GM21528 (cell line): ENCODE measurements around the gene SCAPER.
"Not testable (repeated sequence)": the region's sequence is repeated elsewhere in the genome, so short reads cannot be mapped to it uniquely, and the experiment has no call there.

Experiments
- ATAC-seq: cut with Tn5 transposase; IDR thresholded peaks from one replicate; pipeline ENCODE4 v1.9.1; 2021; ENCODE audit warnings: mild to moderate bottlenecking, moderate library complexity; ENCODE audit not compliant: unreplicated experiment, low FRiP score

SCAPER gene

DNA sequence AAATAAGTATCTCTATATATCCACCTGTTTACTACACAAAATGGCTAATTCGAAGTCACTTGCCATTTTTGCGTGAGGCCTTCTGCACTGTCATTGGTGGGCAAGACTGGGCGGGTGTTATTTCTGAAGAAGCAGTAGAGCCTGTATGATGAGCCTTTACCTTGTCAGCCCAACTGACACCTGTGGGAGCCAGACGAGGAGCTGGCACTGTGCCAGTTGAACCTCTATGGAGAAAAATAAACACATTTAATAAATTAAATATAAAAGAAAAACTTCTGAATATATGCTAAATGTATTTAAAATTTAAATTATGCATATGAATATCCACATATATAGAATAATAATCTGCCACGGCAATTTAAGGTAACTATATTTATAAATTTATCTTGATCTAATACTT is 109.9 kb downstream of the SCAPER start:
- ATAC-seq: no peak

DNA sequence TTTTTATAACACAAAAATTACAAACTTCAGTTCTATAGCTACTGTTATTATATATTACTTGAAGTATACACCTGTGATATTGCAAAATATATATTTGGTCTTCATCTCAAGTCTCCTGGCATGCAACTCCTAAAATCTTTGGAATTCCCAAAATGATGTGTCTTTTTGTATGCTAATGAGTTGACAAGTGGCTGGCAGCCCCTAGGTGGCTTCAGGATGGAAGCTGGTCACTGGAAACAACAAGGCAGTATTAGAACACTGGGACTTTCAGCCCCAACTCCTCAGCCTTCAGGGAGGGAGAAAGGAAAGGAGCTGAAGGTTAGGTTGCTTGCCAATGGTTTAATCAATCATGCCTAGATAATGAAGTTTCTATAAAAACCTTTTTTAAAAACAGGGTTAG is 112.0 kb downstream of the SCAPER start:
- no peak for ATAC-seq

DNA sequence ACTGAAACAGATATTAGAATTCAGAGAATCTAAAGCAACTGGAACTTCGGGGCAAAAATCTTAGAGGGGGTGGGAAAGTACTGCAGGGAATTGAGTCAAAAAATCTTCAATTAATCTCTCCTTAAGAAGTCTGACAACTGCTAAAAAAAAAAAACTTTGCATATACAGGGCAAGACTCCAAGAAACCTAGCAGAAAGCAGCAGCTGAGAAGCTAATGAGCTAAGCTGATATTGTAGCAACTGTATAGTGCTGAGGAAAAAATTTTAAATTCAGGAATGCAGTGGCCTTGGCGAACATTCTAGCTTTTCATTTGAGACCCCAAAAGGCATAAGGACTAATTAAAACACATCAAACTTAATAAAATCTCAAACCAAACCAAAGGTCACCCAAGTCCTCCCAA is 113.6 kb downstream of the SCAPER start:
- no peak for ATAC-seq

DNA sequence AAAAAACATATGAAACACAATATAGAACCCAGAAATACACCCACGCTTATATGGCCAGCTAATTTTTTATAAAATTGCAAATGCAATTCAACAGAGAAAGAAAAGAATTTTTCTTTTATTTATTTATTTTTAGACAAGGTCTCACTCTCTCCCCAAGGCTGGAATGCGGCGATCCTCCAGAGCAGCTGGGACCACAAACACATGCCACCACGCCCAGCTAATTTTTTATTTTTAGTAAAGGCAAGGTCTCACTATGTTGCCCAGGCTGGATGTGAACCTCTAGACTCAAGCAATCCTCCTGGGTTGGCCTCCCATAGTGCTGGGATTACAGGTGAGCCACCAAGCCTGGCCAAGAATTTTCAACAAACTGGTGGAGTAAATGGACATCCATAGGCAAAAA is 117.9 kb downstream of the SCAPER start:
- no peak for ATAC-seq

- no peak for ATAC-seq
These were observed 128.2 kb downstream of the SCAPER start for GRCh38 chr15:76776969-76777368.

- no peak for ATAC-seq
These were observed 128.7 kb downstream of the SCAPER start for GRCh38 chr15:76776480-76776879.

DNA sequence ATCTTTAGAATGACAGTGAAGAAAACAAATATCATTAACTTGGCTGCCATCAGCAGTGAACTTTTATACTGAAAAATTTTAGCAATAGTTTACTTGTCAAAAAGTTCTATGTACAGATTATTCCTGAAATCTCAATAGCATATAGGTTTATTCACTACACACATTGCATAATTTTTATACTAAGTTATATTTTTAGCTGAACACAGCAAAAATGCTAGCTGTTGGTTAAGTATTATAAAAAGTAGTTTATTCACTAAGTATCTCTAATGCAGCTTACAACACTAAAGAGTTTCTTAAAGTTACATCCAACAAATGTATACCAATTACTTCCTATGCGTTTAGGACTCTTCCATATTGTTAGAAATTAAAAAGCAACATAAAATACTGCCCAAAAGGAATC is 131.9 kb downstream of the SCAPER start:
- no peak for ATAC-seq

DNA sequence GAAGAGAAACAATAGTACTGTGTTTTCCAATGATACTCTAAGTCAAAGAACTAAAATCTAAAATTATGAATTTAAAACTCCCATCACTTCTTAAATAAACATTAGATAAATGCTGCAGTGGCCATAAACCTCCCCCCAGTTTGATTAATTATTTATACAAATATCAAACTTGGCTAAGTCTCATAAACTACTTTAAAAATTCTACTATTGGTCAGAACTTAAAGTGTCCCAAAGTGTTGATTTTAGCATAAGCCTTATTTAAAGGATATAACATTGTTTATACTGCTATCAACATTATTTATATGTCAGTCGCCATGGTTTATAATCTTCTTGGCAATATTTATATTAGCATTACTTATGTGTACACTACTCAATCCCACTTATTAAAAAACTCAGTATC is 132.4 kb downstream of the SCAPER start:
- no peak for ATAC-seq

DNA sequence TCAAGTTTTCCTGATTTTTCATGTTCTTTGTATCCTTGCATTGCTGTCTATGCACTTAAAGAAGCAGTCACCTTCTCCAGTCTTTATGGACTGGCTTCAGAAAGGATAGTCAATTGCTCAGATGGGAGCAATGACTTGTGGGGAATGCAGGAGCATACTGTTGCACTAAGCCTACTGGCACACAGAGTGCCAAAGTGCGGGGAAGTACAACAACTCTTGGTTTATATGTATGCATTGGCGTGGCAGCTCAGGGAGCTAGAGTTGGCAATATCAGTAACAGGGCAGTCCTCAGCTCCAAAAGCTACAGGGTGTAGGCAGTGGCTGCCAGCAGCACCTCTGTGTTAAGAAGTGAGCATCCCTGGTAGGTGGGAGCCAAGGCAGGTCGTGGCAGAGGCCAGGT is 141.1 kb downstream of the SCAPER start:
- no peak for ATAC-seq

DNA sequence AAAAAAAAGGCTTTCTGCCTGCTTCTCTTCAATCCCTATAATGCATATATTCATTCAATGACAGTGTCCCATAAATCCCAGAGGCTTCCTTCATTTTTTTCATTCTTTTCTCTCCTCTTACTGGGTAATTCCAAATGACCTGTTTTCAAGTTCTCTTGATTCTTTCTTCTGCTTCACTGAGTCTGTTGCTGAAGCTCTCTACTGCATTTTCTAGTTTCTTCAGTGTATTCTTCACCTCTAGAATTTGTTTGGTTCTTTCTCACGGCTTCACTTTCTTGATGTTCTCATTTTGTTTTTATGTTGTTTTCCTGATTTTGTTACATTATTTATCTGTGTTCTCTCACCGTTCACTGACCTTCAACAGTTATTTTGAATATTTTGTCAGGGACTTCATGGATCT is 141.6 kb downstream of the SCAPER start:
- ATAC-seq: no peak

DNA sequence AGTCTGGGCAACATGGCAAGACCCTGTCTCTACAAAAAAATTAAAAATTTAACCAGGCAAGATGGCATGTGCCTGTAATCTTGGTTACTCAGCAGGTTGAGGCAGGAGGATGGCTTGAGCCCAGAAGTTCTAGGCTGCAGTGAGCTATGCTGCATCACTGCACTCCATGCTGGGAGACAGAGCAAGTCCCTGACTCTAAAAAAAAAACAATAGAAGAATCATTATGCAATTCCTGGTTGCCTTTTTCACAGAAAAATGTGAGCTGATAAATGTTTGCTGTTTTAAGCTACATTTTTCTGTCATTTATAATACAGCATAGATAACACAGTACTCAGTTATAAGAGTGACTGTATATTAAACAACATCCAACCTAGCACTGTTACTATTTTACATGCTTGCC is 148.8 kb downstream of the SCAPER start:
- no peak for ATAC-seq

- ATAC-seq: no peak
These were observed 151.4 kb downstream of the SCAPER start for GRCh38 chr15:76753771-76754170.

GRCh38 chr15:76753131-76753530 is 152.0 kb downstream of the SCAPER start:
- no peak for ATAC-seq

DNA sequence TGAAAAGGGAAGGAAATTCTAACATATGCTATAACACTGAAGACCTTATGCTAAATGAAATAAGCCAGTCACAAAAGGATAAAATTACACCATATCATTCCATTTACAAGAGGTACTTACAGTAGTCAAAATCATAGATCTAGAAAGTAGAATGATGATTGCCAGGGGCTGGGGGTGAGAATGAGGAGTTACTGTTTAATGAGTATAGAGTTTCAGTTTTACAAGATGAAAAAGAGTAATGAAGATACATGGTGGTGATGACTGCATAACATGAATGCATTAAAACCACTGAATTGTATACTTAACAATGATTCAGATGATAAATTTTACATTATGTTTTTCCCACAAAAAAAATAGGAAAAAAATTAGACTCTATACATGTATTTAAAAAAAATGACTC is 152.6 kb downstream of the SCAPER start:
- no peak for ATAC-seq

DNA sequence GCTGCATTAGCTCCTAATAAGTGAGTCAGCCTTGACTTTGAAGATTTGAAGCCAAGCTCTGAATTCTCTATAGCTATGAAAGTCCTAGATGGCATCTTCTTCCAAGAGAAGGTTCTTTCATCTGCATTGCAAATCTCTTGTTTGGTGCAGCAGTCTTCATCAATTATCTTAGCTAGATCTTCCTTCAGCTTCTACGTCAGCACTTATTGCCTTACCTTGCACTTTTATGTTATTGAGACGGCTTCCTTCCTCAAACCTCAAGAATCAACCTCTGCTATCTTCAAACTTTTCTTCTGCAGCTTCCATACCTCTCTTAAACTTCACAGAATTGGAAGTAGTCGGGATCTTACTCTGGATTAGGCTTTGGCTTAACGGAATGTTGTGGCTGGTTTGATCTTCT is 167.6 kb downstream of the SCAPER start:
- ATAC-seq: no peak

DNA sequence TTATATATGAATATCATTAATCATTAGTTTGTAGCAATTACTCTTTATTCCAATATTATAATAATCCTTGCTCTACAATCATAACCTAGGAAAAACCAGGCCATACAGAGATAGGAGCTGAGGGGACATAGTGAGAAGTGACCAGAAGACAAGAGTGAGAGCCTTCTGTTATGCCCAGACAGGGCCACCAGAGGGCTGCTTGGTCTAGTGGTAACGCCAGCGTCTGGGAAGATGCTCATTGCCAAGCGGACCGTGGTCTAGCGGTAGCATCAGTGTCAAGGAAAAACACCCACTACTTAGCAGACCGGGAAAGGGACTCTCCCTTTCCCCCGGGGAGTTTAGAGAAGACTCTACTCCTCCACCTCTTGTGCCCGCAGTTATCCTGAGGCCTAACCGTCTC is 172.8 kb downstream of the SCAPER start:
- not testable (repeated sequence) for ATAC-seq

DNA sequence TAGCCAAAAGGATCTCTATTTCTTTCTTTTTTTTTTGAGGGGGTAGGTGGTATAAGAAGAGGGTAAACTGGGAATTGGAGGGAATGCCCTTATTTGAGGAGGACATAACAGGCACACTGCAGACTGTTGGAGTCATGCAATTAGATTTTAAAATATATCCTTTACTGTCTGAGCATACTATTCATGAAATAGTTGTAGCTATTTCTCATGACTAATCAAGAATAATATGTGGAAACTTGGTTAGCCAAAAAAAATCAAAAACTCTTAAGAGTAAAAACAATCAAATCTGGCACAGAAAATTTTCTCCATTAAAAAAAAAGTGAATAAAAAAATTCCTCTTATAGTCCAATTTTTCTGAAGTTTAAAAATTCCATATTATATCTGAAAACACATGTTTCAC is 174.9 kb downstream of the SCAPER start:
- ATAC-seq: no peak

- ATAC-seq: no peak
These were observed 186.3 kb downstream of the SCAPER start for GRCh38 chr15:76718863-76719262.

DNA sequence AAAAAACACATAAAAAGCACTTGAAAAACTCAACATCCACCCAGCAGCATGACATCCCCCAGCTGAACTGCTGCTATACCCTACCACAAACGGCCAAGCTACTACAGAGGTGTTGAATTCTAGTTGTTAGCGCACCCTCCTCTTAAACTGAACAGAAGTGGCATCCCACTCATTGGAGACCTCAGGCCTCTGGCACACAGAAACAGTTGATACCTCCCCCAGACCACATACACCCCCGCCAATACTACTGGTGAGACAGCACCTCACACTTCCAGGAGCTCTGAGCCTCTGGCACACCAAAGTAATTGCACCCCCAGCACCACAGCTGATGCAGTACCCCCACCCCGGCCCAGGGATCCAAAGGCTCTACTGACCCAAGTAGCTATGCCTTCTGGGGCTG is 190.2 kb downstream of the SCAPER start:
- ATAC-seq: no peak

DNA sequence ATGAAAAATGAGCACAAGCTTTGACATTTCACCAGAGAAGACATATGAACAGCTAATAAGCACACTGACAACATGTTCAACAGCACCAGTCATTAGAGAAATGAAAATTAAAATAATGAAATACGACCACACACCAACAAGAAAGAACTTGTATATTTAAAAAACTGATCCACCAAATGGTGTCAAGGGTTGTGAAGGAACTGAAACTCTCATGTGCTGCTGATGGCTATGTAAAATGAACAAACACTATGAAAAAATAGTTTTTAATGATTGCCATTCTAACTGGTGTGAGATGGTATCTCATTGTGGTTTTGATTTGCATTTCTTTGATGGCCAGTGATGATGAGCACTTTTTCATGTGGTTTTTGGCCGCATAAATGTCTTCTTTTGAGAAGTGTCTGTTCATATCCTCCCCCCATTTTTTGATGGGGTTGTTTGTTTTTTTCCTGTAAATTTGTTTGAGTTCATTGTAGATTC is 193.8 kb downstream of the SCAPER start:
- ATAC-seq: no peak

DNA sequence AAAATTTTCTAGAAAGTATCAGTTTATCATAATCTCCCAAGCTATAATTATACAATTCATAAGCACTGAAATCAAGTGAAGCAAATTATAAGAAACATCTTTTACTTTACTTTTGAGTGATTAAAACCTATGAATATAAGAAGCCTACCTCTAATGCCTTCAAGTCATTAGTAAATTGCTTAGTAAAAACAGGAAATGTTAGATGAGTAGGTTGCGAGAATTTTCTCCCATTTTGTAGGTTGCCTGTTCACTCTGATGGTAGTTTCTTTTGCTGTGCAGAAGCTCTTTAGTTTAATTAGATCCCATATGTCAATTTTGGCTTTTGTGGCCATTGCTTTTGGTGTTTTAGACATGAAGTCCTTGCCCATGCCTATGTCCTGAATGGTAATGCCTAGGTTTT is 201.1 kb downstream of the SCAPER start:
- not testable (repeated sequence) for ATAC-seq

DNA sequence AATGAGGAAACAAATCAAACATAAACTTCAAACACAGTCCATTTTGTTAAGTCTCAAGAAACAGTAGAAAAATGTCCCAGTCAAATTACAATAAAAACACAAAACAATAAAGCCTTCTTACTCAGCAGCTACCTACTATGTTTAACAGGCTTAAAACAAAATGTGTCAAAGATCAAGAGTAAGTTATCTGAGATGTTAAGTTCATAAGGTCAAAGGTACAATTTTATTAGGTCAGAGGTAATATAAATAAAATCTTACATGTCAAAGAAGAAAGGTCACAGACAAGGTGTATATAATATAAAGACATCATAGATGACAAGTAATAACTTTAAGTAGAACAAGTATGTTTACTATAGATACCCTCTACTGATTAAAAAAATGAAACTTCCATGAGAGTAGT is 208.3 kb downstream of the SCAPER start:
- no peak for ATAC-seq

GRCh38 chr15:76692546-76692945 is 212.6 kb downstream of the SCAPER start:
- ATAC-seq: not testable (repeated sequence)
